ENCODE data around the gene CNN2. TPM values are rescaled to one million over a fixed set of nuclear protein-coding genes. Genes with fewer than 3 reads are reported as not detected.

CNN2 gene
- total RNA-seq, 2 experiments from 2014 or later: 307 to 318 TPM

DNA sequence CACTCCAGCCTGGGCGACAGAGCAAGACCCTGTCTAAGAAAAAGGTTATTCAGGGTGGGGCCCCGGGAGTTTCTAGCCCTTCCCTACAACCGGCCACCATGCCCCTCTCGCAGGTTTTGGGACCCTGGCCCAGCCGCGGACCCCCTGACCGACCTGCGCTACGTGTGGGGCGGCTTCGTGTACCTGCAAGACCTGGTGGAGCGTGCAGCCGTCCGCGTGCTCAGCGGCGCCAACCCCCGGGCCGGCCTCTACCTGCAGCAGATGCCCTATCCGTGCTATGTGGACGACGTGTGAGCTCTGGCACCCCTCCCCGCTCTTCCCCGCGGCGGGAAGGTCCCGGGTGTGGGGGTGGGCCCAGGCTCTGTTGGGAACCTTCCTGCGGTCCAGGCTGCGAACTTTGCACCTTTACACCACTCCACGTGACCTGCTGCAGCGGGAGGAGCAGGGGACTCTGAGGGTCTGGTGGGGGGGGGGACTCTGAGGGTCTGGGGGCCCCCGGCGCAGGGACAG lies 19.8 kb downstream of the CNN2 start:
- Mint-ChIP-seq H3K4me1 (ENCODE audit: low read depth) (peaks cover 7% of the 10 kb centered on the region), H3K9me3 (no peaks in the 10 kb centered on the region), H3K36me3 (ENCODE audit: low read depth) (peaks cover 20% of the 10 kb centered on the region), H3K4me3 (no peak overlapping the region), H3K27ac (no peak overlapping the region), H3K27me3 (no peaks in the 10 kb centered on the region)
- Histone ChIP-seq H3K27ac (ENCODE audit: low read depth in 1 of 2, low read length in 2 of 2) (no peak overlapping the region), H3K4me3 (ENCODE audit: low read length) (no peak overlapping the region), H3K9me3 (ENCODE audit: control insufficient read depth in 1 of 2, insufficient read depth in 1 of 2, low read length in 2 of 2) (no peaks in the 10 kb centered on the region), H3K36me3 (ENCODE audit: insufficient read depth, low read length) (peaks cover 54% of the 10 kb centered on the region), H3K4me1 (ENCODE audit: insufficient read depth, low read length) (peaks cover 50% of the 10 kb centered on the region), H3K27me3 (ENCODE audit: control insufficient read depth in 1 of 2, insufficient read depth in 2 of 2, low read length in 2 of 2) (no peaks in the 10 kb centered on the region)
- intact Hi-C loops (cut with DNase I, micrococcal nuclease): no loop called here
- POLR2A ChIA-PET: no interaction called here
- DNase-seq (peak in 2 of 14 experiments; percentile 5 to 37), ATAC-seq (ENCODE audit: poor library complexity) (no peak)
- TF ChIP-seq, protein P1, sequence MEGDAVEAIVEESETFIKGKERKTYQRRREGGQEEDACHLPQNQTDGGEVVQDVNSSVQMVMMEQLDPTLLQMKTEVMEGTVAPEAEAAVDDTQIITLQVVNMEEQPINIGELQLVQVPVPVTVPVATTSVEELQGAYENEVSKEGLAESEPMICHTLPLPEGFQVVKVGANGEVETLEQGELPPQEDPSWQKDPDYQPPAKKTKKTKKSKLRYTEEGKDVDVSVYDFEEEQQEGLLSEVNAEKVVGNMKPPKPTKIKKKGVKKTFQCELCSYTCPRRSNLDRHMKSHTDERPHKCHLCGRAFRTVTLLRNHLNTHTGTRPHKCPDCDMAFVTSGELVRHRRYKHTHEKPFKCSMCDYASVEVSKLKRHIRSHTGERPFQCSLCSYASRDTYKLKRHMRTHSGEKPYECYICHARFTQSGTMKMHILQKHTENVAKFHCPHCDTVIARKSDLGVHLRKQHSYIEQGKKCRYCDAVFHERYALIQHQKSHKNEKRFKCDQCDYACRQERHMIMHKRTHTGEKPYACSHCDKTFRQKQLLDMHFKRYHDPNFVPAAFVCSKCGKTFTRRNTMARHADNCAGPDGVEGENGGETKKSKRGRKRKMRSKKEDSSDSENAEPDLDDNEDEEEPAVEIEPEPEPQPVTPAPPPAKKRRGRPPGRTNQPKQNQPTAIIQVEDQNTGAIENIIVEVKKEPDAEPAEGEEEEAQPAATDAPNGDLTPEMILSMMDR (IDR thresholded peaks at IDR 0.05): no peak
- CTCF ChIA-PET: no interaction called here

DNA sequence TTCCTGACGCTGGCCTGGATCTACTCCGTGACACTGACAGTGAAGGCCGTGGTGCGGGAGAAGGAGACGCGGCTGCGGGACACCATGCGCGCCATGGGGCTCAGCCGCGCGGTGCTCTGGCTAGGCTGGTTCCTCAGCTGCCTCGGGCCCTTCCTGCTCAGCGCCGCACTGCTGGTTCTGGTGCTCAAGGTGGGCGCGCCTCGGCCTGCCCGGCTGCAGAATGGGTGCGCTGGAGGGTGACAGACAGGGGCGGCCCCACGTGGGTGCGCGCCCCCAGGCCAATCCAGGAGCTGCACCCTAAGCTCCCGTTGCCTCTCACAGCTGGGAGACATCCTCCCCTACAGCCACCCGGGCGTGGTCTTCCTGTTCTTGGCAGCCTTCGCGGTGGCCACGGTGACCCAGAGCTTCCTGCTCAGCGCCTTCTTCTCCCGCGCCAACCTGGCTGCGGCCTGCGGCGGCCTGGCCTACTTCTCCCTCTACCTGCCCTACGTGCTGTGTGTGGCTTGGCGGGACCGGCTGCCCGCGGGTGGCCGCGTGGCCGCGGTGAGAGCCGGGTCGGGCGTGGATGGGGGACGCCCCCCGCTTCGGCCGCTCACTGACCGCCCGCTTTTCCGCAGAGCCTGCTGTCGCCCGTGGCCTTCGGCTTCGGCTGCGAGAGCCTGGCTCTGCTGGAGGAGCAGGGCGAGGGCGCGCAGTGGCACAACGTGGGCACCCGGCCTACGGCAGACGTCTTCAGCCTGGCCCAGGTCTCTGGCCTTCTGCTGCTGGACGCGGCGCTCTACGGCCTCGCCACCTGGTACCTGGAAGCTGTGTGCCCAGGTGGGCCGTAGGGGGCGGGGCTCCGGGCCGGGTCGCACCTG lies 20.7 kb downstream of the CNN2 start:
- CTCF ChIA-PET: interaction anchor here (1.6 kb wide), 1 partner anchor 18 kb away, joined by 4 read pairs; no protein-coding TSS in a partner anchor

DNA sequence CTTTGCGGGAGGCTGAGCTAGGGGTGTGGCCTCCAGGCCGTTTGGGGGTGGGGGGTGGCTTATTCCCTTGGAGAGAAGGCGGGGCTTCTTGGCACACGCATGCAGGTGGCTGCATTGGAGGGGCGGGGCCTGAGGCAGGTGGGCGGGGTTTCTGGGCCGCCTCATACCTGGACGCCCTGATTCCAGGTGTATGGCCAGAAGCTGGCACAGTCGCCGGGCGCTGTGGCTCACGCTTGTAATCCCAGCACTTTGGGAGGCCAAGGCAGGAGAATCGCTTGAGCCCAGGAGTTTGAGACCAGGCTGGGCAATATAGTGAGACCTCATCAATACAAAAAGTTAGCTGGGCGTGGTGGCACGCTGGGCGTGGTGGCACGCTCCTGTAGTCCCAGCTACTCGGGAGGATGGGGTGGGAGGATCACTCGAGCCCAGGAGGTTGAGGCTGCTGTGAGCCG lies 21.3 kb downstream of the CNN2 start:
- H3K9me3 ChIP-seq (ENCODE audit: control insufficient read depth in 1 of 2, insufficient read depth in 1 of 2, low read length in 2 of 2): no peaks in the 10 kb centered on the region
- ChIA-PET POLR2A (interaction anchor here (0.9 to 1.5 kb wide), 3 partner anchors 19 to 40 kb away, joined by 3 to 6 read pairs (median 4); partner anchors contain the start of genes ARHGAP45 and RNU6-2), CTCF (interaction anchor here (0.7 to 1.6 kb wide), 2 partner anchors 17 to 1914 kb away, joined by 3 to 4 read pairs; no protein-coding TSS in a partner anchor)
- intact Hi-C loops (cut with DNase I, micrococcal nuclease): no loop called here
- H3K4me3 Mint-ChIP-seq: no peak overlapping the region
- H3K27ac Mint-ChIP-seq: no peak overlapping the region
- DNase-seq: no peak
- no peaks in the 10 kb centered on the region for H3K9me3 Mint-ChIP-seq
- TF ChIP-seq, protein P1 (IDR thresholded peaks at IDR 0.05): no peak
- H3K4me1 ChIP-seq (ENCODE audit: insufficient read depth, low read length): peaks cover 40% of the 10 kb centered on the region
- H3K4me1 Mint-ChIP-seq (ENCODE audit: low read depth): peaks cover 8% of the 10 kb centered on the region
- peaks cover 43% of the 10 kb centered on the region for H3K36me3 ChIP-seq (ENCODE audit: insufficient read depth, low read length)
- H3K27me3 ChIP-seq (ENCODE audit: control insufficient read depth in 1 of 2, insufficient read depth in 2 of 2, low read length in 2 of 2): no peaks in the 10 kb centered on the region
- no peak overlapping the region for H3K27ac ChIP-seq (ENCODE audit: low read depth in 1 of 2, low read length in 2 of 2)
- peaks cover 25% of the 10 kb centered on the region for H3K36me3 Mint-ChIP-seq (ENCODE audit: low read depth)
- H3K4me3 ChIP-seq (ENCODE audit: low read length): no peak overlapping the region
- no peaks in the 10 kb centered on the region for H3K27me3 Mint-ChIP-seq
- ATAC-seq (ENCODE audit: poor library complexity): no peak

More for the DNA sequence above, 20.7 kb downstream of the CNN2 start:
- DNase-seq (peak in 1 of 14 experiments; percentile 67), ATAC-seq (ENCODE audit: poor library complexity) (no peak)
- H3K36me3 Mint-ChIP-seq (ENCODE audit: low read depth): peaks cover 27% of the 10 kb centered on the region
- POLR2A ChIA-PET: interaction anchor here (0.9 to 1.5 kb wide), 2 partner anchors 26 to 41 kb away, joined by 3 to 4 read pairs; partner anchors contain the start of gene RNU6-2
- Histone ChIP-seq H3K4me1 (ENCODE audit: insufficient read depth, low read length) (peaks cover 44% of the 10 kb centered on the region), H3K27me3 (ENCODE audit: control insufficient read depth in 1 of 2, insufficient read depth in 2 of 2, low read length in 2 of 2) (no peaks in the 10 kb centered on the region), H3K36me3 (ENCODE audit: insufficient read depth, low read length) (peaks cover 50% of the 10 kb centered on the region), H3K4me3 (ENCODE audit: low read length) (no peak overlapping the region), H3K9me3 (ENCODE audit: control insufficient read depth in 1 of 2, insufficient read depth in 1 of 2, low read length in 2 of 2) (no peaks in the 10 kb centered on the region), H3K27ac (ENCODE audit: low read depth in 1 of 2, low read length in 2 of 2) (no peak overlapping the region)
- intact Hi-C loops (cut with DNase I, micrococcal nuclease): no loop called here
- H3K27me3 Mint-ChIP-seq: no peaks in the 10 kb centered on the region
- peaks cover 6% of the 10 kb centered on the region for H3K4me1 Mint-ChIP-seq (ENCODE audit: low read depth)
- no peaks in the 10 kb centered on the region for H3K9me3 Mint-ChIP-seq
- TF ChIP-seq, protein P1 (IDR thresholded peaks at IDR 0.05): no peak
- H3K27ac Mint-ChIP-seq: no peak overlapping the region
- H3K4me3 Mint-ChIP-seq: no peak overlapping the region
